Osteocyte (in vitro differentiated cells): ENCODE measurements around the gene RFT1. TPM values are rescaled to one million over a fixed set of nuclear protein-coding genes. Genes with fewer than 3 reads are reported as not detected.
"Not testable (repeated sequence)": the region's sequence is repeated elsewhere in the genome, so short reads cannot be mapped to it uniquely, and the experiment has no call there.

Source experiments
- DNase-seq: peaks from one replicate; pipeline ENCODE4 v3.0.0; 2021; ENCODE audit warnings: mixed read lengths; ENCODE audit not compliant: unreplicated experiment; ENCODE audit errors: extremely low spot score
- H3K27ac Mint-ChIP-seq: one replicate; pipeline ENCODE4 v1.8.0; 2021; ENCODE audit warnings: mild to moderate bottlenecking, mixed read lengths; ENCODE audit not compliant: unreplicated experiment
- H3K27me3 Mint-ChIP-seq: one replicate; pipeline ENCODE4 v1.8.0; 2021; ENCODE audit warnings: mixed read lengths; ENCODE audit not compliant: unreplicated experiment
- H3K36me3 Mint-ChIP-seq: one replicate; pipeline ENCODE4 v1.8.0; 2021; ENCODE audit warnings: mixed read lengths; ENCODE audit not compliant: unreplicated experiment
- H3K4me1 Mint-ChIP-seq: one replicate; pipeline ENCODE4 v1.8.0; 2021; ENCODE audit warnings: mixed read lengths; ENCODE audit not compliant: unreplicated experiment
- H3K4me3 Mint-ChIP-seq: one replicate; pipeline ENCODE4 v1.8.0; 2021; ENCODE audit warnings: mild to moderate bottlenecking, moderate library complexity, mixed read lengths; ENCODE audit not compliant: unreplicated experiment
- H3K9me3 Mint-ChIP-seq: one replicate; pipeline ENCODE4 v1.8.0; 2021; ENCODE audit warnings: mixed read lengths; ENCODE audit not compliant: unreplicated experiment
- total RNA-seq: library from RNA; stranded (reverse); gene quantifications from 2 replicates; pipeline ENCODE4 v1.2.1, GENCODE V29; 2021
- TF ChIP-seq, protein P1 (sequence below): fragments of 200-600 bp; sonication (generic); IDR thresholded peaks from 2 replicates; pipeline ENCODE4 v1.5.0; 2021; ENCODE audit warnings: antibody characterized with exemption, mild to moderate bottlenecking, moderate library complexity

Gene RFT1
- total RNA-seq, 1 donor from 2014 or later = 21.4 TPM

DNA sequence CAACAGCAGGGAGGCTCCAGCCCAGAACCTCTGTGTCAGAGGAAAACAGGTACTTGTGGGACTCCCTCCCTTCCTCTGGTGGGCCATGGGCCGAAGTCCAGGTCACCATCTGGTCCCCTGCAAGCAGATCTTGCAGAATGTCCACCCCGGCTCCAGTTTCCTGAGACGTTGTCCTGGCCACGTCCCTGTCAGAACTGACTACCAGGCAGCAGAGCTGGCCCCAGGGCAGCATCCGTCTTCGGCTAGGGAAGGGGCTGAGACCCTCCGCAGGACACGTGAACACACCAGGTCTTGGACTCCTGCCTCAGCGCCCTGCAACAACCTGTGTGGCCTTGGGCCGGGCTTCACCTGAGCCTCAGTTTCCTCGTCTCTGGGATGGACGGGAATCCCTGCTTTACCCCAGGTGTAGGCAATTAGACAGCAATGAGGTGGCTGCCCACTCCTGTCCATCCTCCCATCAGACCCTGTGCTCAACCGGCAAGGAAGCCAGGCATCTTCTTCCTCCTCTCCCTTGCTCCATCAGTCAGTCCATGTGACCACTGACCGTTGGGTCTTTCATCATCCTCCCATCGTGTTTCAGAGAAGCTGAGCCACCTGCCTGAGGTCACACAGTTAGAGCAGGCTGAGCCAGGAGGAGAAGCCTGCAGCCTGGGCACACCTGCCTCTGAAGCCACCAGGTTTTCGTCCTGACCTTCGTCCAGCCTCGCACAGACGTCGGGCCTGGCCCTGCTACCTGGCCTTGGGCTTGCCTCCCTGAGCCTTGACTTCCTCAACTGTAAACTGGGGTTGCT is 21.8 kb upstream of the RFT1 start:
- peaks cover 6% of the 10 kb centered on the region for H3K4me1 Mint-ChIP-seq
- H3K36me3 Mint-ChIP-seq = no peaks in the 10 kb centered on the region
- no peak overlapping the region for H3K4me3 Mint-ChIP-seq
- DNase-seq = no peak
- no peaks in the 10 kb centered on the region for H3K27me3 Mint-ChIP-seq
- TF ChIP-seq, protein P1, sequence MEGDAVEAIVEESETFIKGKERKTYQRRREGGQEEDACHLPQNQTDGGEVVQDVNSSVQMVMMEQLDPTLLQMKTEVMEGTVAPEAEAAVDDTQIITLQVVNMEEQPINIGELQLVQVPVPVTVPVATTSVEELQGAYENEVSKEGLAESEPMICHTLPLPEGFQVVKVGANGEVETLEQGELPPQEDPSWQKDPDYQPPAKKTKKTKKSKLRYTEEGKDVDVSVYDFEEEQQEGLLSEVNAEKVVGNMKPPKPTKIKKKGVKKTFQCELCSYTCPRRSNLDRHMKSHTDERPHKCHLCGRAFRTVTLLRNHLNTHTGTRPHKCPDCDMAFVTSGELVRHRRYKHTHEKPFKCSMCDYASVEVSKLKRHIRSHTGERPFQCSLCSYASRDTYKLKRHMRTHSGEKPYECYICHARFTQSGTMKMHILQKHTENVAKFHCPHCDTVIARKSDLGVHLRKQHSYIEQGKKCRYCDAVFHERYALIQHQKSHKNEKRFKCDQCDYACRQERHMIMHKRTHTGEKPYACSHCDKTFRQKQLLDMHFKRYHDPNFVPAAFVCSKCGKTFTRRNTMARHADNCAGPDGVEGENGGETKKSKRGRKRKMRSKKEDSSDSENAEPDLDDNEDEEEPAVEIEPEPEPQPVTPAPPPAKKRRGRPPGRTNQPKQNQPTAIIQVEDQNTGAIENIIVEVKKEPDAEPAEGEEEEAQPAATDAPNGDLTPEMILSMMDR = no peak
- no peaks in the 10 kb centered on the region for H3K9me3 Mint-ChIP-seq
- H3K27ac Mint-ChIP-seq = no peak overlapping the region

DNA sequence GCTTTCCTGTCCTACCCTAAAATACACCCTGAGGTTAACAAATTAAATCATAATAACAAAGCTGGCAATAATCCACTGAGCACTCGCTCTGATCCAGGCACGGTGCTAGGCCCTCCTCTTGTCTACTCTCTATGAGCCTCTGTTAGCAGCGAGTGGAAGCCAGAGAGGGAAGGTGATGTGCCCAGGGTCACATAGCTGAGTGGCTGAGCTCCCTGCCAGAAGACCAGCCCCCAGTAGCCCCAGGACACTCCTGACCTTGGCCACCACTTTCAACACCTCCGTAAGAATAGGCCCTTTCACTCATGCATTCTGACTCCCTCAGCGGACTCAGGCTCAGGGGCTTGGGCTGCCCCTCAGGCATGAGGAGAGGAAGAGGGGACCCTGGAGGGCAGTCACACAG is 21.2 kb upstream of the RFT1 start:
- H3K27me3 Mint-ChIP-seq = no peaks in the 10 kb centered on the region
- H3K4me1 Mint-ChIP-seq = peaks cover 6% of the 10 kb centered on the region
- H3K4me3 Mint-ChIP-seq = no peak overlapping the region
- no peak for DNase-seq
- TF ChIP-seq, protein P1 = no peak
- no peaks in the 10 kb centered on the region for H3K36me3 Mint-ChIP-seq
- H3K9me3 Mint-ChIP-seq = no peaks in the 10 kb centered on the region
- H3K27ac Mint-ChIP-seq = no peak overlapping the region

DNA sequence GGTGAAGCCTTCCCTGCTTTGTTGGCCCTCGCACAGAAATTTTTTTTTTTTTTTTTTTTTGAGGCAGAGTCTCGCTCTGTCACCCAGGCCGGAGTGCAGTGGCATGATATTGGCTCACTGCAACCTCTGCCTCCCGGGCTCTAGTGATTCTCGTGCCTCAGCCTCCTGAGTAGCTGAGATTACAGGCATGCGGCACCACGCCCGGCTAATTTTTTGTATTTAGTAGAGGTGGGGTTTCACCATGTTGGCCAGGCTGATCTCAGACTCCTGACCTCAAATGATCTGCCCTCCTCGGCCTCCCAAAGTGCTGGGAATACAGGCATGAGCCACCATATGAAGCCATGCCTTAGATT is 20.8 kb upstream of the RFT1 start:
- not testable (repeated sequence) for H3K4me3 Mint-ChIP-seq, H3K27ac Mint-ChIP-seq, DNase-seq, H3K9me3 Mint-ChIP-seq, H3K27me3 Mint-ChIP-seq, H3K4me1 Mint-ChIP-seq, H3K36me3 Mint-ChIP-seq

DNA sequence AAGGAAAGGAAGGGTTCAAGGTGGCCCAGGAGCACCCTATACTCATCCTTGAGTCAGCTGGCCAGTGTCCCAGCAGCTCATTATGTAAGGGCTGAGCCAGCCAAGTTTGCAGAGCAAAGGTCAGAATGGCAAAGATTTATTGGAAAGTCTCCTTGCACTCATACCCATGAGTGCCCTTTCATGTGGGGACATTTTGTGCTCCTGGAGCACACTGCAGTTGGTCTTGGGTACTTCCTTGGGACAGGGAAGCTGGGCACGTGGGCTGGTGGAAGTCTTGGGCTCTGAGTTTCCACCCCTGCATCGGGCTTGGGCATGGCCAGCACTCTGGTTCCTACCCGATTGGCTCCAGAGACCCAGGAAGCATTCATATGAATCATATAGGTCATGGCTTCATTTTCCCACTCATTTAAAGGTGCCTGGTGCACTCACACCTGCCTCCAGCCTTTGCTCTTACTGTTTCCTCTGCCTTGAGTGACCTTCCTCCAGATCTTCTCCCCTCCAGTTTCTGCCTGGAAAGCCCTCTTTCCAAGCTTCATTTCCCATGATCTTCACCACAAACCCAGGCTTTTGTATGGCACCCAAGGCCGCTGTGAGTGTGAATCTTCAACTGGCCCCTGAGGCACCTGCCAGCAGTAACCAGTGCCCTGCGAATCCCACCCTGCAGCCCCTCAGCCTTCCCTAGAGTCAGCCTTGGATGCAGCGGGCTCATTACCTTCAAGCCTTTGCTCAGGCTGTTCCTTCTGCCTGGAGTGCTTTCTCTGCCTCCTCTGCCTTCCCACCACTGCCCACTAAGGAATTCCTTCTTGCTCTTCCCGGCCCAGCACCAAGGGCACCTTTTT is 20.2 kb upstream of the RFT1 start:
- H3K4me1 Mint-ChIP-seq = peaks cover 6% of the 10 kb centered on the region
- no peak overlapping the region for H3K27ac Mint-ChIP-seq
- H3K27me3 Mint-ChIP-seq = no peaks in the 10 kb centered on the region
- no peak for DNase-seq
- no peaks in the 10 kb centered on the region for H3K9me3 Mint-ChIP-seq
- H3K36me3 Mint-ChIP-seq = no peaks in the 10 kb centered on the region
- H3K4me3 Mint-ChIP-seq = no peak overlapping the region
- TF ChIP-seq, protein P1 = no peak

DNA sequence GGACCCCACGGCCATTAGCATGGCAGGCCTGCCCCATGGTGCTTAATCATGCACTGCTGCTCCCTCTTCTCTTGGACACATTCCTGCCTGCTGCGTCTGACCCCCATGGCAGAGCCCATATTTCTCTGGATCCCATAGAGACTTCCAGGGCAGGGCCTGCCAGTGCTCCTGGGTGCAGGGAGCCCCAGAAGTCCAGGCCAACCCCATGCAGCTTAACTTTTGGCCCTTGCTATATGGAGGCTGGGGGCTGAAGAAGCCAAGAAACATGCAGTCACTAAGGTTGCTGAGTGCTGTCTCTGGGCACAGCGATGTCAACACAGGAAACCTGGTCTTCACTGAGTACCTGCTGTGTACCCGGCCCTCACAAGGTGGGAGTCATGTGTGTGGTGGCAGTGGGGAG is 19.5 kb upstream of the RFT1 start:
- no peaks in the 10 kb centered on the region for H3K27me3 Mint-ChIP-seq
- H3K9me3 Mint-ChIP-seq = no peaks in the 10 kb centered on the region
- H3K4me3 Mint-ChIP-seq = no peak overlapping the region
- no peaks in the 10 kb centered on the region for H3K36me3 Mint-ChIP-seq
- no peak overlapping the region for H3K27ac Mint-ChIP-seq
- no peak for DNase-seq
- H3K4me1 Mint-ChIP-seq = peaks cover 6% of the 10 kb centered on the region
- TF ChIP-seq, protein P1 = no peak
